K562 (cell line): ENCODE data around the gene YARS1. TPM values are rescaled to one million over a fixed set of nuclear protein-coding genes. Genes with fewer than 3 reads are reported as not detected.

ENCODE experiments used
- ATAC-seq: fragments of 200-7000 bp; cut with Tn5 transposase; 3 replicates; pipeline ENCODE4 v1.9.1; 2020; ENCODE audit warnings: moderate library complexity
- BruUV-seq: library from RNA; stranded (reverse); fragments of 400-500 nt; replicated peaks from 2 replicates; lab custom pipeline; 2021; lab: Mats Ljungman, UMichigan
- CTCF ChIA-PET: fragments of 300-600 bp; formaldehyde crosslinking; extraction: SDS; loops from one replicate; lab custom pipeline; 2021; ENCODE audit warnings: low intra/inter-chr PET ratio; lab: Yijun Ruan, JAX
- POLR2A ChIA-PET: fragments of 300-600, 350-650 bp; sonication (Branson Sonifier 250); formaldehyde crosslinking; extraction: SDS; loops from one replicate; lab custom pipeline; 2021; ENCODE audit warnings: antibody characterized with exemption, inconsistent platforms; lab: Yijun Ruan, JAX
- DNase-seq, 4 experiments: peaks; one replicate each; pipeline versions ENCODE4 v3.0.0 to v3.0.0-alpha.2; 2011 to 2018; ENCODE audit warnings: low spot score in 3 of 4, mixed read lengths in 3 of 4; ENCODE audit errors: extremely low read depth in 1 of 4
- FAIRE-seq: peaks from 2 replicates; lab custom pipeline; 2011; peaks lifted over from hg19 to GRCh38; lab: Jason Lieb, UNC
- H2AFZ ChIP-seq: 2 replicates; pipeline ENCODE4 v1.6.0; 2011; ENCODE audit warnings: low read depth, low read length, control low read depth, inconsistent platforms
- H3K27ac ChIP-seq: fragments of 200-600 bp; 3 replicates; pipeline ENCODE4 v1.8.0; 2011; ENCODE audit warnings: low read depth, mild to moderate bottlenecking, control low read depth, inconsistent platforms, low read length, moderate library complexity, mixed read lengths; ENCODE audit errors: extremely low read depth
- H3K27me3 ChIP-seq, 2 experiments: fragments of 300-600 bp in 1 of 2; 2 replicates in 1 of 2; 3 replicates in 1 of 2; pipeline versions ENCODE4 v1.6.0 to v1.8.0; 2011; ENCODE audit warnings: inconsistent platforms in 2 of 2, low read length in 2 of 2, mild to moderate bottlenecking in 1 of 2, mixed read lengths in 1 of 2, moderate library complexity in 1 of 2; ENCODE audit not compliant: control insufficient read depth in 2 of 2, insufficient read depth in 2 of 2
- H3K36me3 ChIP-seq: fragments of 300-600 bp; 3 replicates; pipeline ENCODE4 v1.8.0; 2011; ENCODE audit warnings: mild to moderate bottlenecking, low read length, inconsistent platforms; ENCODE audit not compliant: control insufficient read depth, insufficient read depth
- H3K4me1 ChIP-seq, 2 experiments: fragments of 200-600 bp in 1 of 2; replicated peaks in 1 of 2; 2 replicates in 1 of 2; 3 replicates in 1 of 2; pipeline versions ENCODE4 v1.5.1 to v1.8.0; 2011; ENCODE audit warnings: inconsistent platforms in 2 of 2, low read length in 2 of 2, mild to moderate bottlenecking in 1 of 2, mixed read lengths in 1 of 2, moderate library complexity in 1 of 2; ENCODE audit not compliant: control insufficient read depth in 2 of 2, insufficient read depth in 2 of 2
- H3K4me2 ChIP-seq: 2 replicates; pipeline ENCODE4 v1.6.1; 2011; ENCODE audit warnings: low read length, control low read depth, inconsistent platforms, mixed read lengths; ENCODE audit not compliant: insufficient read depth
- H3K4me3 ChIP-seq: fragments of 200-600 bp; sonication (generic), shearing (Covaris generic); 2 replicates; pipeline ENCODE4 v1.5.1; 2016; ENCODE audit warnings: control low read depth, inconsistent platforms
- H3K79me2 ChIP-seq: fragments of 200-600 bp; 3 replicates; pipeline ENCODE4 v1.8.0; 2011; ENCODE audit warnings: low read length, inconsistent platforms; ENCODE audit not compliant: control insufficient read depth, insufficient read depth
- H3K9ac ChIP-seq, 2 experiments: 2 replicates each; pipeline versions ENCODE4 v1.6.0 to v1.6.1; 2011; ENCODE audit warnings: low read depth in 2 of 2, low read length in 2 of 2, control low read depth in 1 of 2, inconsistent platforms in 1 of 2, mild to moderate bottlenecking in 1 of 2, mixed read lengths in 1 of 2; ENCODE audit not compliant: insufficient read depth in 1 of 2
- H3K9me1 ChIP-seq: one replicate; pipeline ENCODE4 v1.6.0; 2011; ENCODE audit warnings: inconsistent platforms, mild to moderate bottlenecking, low read length, moderate library complexity; ENCODE audit not compliant: control insufficient read depth, insufficient read depth
- H3K9me3 ChIP-seq: replicated peaks from 2 replicates; pipeline ENCODE4 v1.5.1; 2011; ENCODE audit warnings: low read depth, low read length, inconsistent platforms; ENCODE audit not compliant: control insufficient read depth, insufficient read depth
- H4K20me1 ChIP-seq: replicated peaks from 2 replicates; pipeline ENCODE4 v1.6.1; 2011; ENCODE audit warnings: low read length, inconsistent platforms, mixed read lengths; ENCODE audit not compliant: control insufficient read depth, insufficient read depth
- DDX20 ChIP-seq: fragments of 450-650 bp; IDR thresholded peaks from 2 replicates; pipeline ENCODE4 v1.6.1; 2016; ENCODE audit warnings: missing genetic modification characterization, low read depth, mild to moderate bottlenecking, missing compliant biosample characterization, moderate library complexity
- EP400 ChIP-seq: fragments of 450-650 bp; IDR thresholded peaks from 2 replicates; pipeline ENCODE4 v1.6.1; 2017; ENCODE audit warnings: antibody characterized with exemption, mild to moderate bottlenecking, moderate library complexity
- JUND ChIP-seq, 2 experiments: IDR thresholded peaks; 2 replicates in 1 of 2; 3 replicates in 1 of 2; pipeline ENCODE4 v1.6.1; 2011; ENCODE audit warnings: borderline replicate concordance in 2 of 2, low read depth in 2 of 2, low read length in 2 of 2, improper control_type of control experiment in 1 of 2, missing biosample characterization in 1 of 2, missing genetic modification characterization in 1 of 2, missing genetic modification reagents in 1 of 2
- MEF2A ChIP-seq: IDR thresholded peaks from 2 replicates; pipeline ENCODE4 v1.6.1; 2011; ENCODE audit warnings: low read depth, mild to moderate bottlenecking, low read length, moderate library complexity; ENCODE audit not compliant: control insufficient read depth
- NRF1 ChIP-seq, 2 experiments: fragments of 450-650 bp; IDR thresholded peaks in 1 of 2; conservative IDR thresholded peaks in 1 of 2; 2 replicates each; pipeline ENCODE4 v1.6.1; 2014; ENCODE audit warnings: mild to moderate bottlenecking in 2 of 2
- SP1 ChIP-seq: sonication (generic); formaldehyde crosslinking; IDR thresholded peaks from 2 replicates; pipeline ENCODE4 v1.8.1; 2022; ENCODE audit warnings: mild to moderate bottlenecking, missing genetic modification reagents
- TEAD1 ChIP-seq, 2 experiments: fragments of 450-650 bp in 1 of 2; sonication (generic) in 1 of 2; formaldehyde crosslinking; IDR thresholded peaks; 2 replicates each; pipeline versions ENCODE4 v1.4.0 to v1.8.0; 2020 to 2022; ENCODE audit warnings: mild to moderate bottlenecking in 2 of 2, missing genetic modification reagents in 1 of 2
- TEAD4 ChIP-seq, 2 experiments: sonication (generic) in 1 of 2; formaldehyde crosslinking in 1 of 2; IDR thresholded peaks; 2 replicates each; pipeline versions ENCODE4 v1.6.1 to v1.8.0; 2012 to 2022; ENCODE audit warnings: borderline replicate concordance in 1 of 2, inconsistent platforms in 1 of 2, low read length in 1 of 2, mild to moderate bottlenecking in 1 of 2, missing genetic modification reagents in 1 of 2
- ZBTB7A ChIP-seq: IDR thresholded peaks from 2 replicates; pipeline ENCODE4 v1.6.1; 2011; ENCODE audit warnings: low read depth, mild to moderate bottlenecking, low read length, moderate library complexity, borderline replicate concordance; ENCODE audit not compliant: control insufficient read depth
- ZEB2 ChIP-seq: fragments of 450-650 bp; IDR thresholded peaks from 2 replicates; pipeline ENCODE4 v1.6.1; 2016
- ZNF24 ChIP-seq: fragments of 450-650 bp; IDR thresholded peaks from 2 replicates; pipeline ENCODE4 v1.6.1; 2016
- ZNF444 ChIP-seq: fragments of 250-450 bp; sonication (Bioruptor Pico); IDR thresholded peaks from 2 replicates; pipeline ENCODE4 v1.4.0; 2020; ENCODE audit warnings: mild to moderate bottlenecking, moderate library complexity
- WGBS: fragments of 100-300 bp; shearing (Covaris generic); methylation state at CpG from one replicate; pipeline ENCODE4 v1.1.6; 2016; ENCODE audit warnings: low coverage, mixed read lengths; ENCODE audit not compliant: insufficient coverage; ENCODE audit errors: missing lambda C conversion rate; 5-methylcytosine and 5-hydroxymethylcytosine counted together
- in situ Hi-C: fragments of 300-500 bp; cut with MboI; formaldehyde crosslinking; loops from 4 replicates; pipeline ENCODE4 v1.15.0; 2018; ENCODE audit warnings: inconsistent platforms, mixed read lengths
- intact Hi-C: fragments of 100-400 bp; cut with micrococcal nuclease; formaldehyde crosslinking; loops from 2 replicates; pipeline ENCODE4 v1.14.2; 2022
- polyA plus RNA-seq, 8 experiments: library from polyadenylated mRNA; depleted of rRNA in 4 of 8; stranded (reverse) in 5 of 8; unstranded in 3 of 8; fragments of >200 nt; fragmentation: Nextera tagmentation in 2 of 8; fragmentation: Illumina TruSeq in 1 of 8; extraction: Ambion mirVana in 2 of 8; extraction: Trizol in 1 of 8; gene quantifications; 2 replicates each; pipeline versions ENCODE4 v1.2.1 to v1.2.3, GENCODE V29; 2011 to 2014; ENCODE audit warnings: inconsistent platforms in 1 of 8, missing spikeins in 1 of 8
- total RNA-seq, 7 experiments: library from RNA; depleted of rRNA in 6 of 7; stranded (reverse); fragments of >200 nt in 6 of 7; fragmentation: Illumina TruSeq in 2 of 7; extraction: Trizol in 2 of 7; gene quantifications; 2 replicates each; pipeline versions ENCODE4 v1.2.1 to v1.2.3, GENCODE V29; 2011 to 2021; ENCODE audit warnings: low replicate concordance in 1 of 7
- TF ChIP-seq, protein P1 (sequence below), 3 experiments: fragments of 200-800 bp in 1 of 3; fragments of 250-450 bp in 1 of 3; fragments of 450-650 bp in 1 of 3; sonication (Bioruptor Pico) in 1 of 3; sonication (Bioruptor generic) in 1 of 3; formaldehyde crosslinking in 1 of 3; IDR thresholded peaks; 2 replicates each; pipeline versions ENCODE4 v1.6.1 to v1.8.0; 2016 to 2022; ENCODE audit warnings: mild to moderate bottlenecking in 2 of 3, missing genetic modification characterization in 2 of 3, missing compliant biosample characterization in 1 of 3, moderate library complexity in 1 of 3

The YARS1 gene
- total and polyA plus RNA-seq, 9 of the 15 experiments (the other 6 are each of a cell fraction or from before 2014, with no cell fraction given): 66.2 to 336 (median 201) TPM

DNA sequence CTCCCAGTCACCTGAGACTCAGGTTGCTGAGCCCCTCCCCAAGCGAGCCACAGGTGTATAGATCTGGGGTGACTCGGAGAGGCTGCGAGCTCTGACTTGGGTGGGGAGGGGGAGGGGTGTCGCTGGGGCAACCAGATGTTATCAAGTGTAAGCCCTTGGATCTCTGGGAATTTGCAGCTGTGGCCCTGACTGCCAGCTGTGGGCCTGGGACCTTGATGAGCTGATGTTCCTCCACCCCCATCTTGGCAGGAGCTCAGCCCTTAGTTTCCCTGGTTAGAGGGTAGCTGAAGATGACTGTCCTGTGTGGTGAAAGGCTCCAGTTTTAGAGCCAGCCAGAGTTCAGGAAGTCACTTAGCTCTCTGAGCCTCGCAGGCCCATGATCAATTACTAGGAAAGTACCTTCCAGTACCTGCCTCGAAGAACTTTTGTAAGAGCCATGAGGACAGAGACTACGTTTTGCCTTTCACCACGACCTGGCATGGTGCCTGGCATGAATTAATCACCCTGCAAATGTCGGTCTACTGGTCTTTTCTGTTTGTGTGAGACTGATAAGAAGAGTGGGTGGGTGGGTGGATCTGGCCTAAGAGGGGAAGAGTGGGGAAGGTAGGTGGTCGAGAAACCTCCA lies 55.8 kb downstream of the YARS1 start (continued):
- 0 out of 4 replicates have a peak, but pooled peaks of 1 of the 2 experiments have one; percentile 28 for TF ChIP-seq TEAD1 (CRISPR knock-in tag; IDR thresholded peaks at IDR 0.05)
- no peak for TF ChIP-seq ZNF24
- TF ChIP-seq DDX20 (tag): no peak
- peak; percentile 33; the same call in 1 of the 2 replicates for TF ChIP-seq ZNF444 (CRISPR knock-in tag)

DNA sequence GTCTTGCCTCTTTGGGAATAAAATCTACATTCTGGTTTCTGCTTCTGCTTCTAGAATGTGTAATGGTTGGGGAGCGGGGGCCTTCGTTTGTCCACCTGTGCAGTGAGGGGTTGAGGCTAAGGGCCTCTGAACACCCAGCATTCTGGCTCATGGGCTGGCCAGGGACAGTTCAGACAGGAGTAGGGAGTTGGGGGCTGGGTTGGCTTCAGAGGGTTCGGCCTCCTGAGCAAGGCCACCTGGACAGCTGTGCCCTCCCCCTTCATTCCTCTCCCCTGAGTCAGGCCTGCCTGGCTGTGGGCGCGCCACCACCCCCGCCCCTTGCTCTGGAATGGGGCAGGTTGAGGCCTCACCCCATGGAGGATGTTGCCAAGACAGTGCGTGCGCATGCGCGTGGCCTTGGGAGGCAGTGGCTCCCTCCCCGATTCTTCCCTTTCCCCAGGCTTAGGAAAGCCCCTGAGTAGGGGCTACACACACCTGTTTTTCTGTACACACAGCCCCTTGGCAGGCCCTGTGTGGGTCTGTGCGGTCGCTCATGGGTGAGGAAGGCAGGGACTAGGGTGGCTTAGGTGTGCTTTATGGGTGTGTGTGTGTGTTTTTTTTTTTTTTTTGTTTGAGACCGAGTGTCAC lies 57.0 kb downstream of the YARS1 start:
- H4K20me1 ChIP-seq: peaks cover 45% of the 10 kb centered on the region
- POLR2A ChIA-PET: interaction anchor here (1.2 to 2.0 kb wide), 2 partner anchors 9 to 10 kb away, joined by 3 to 19 read pairs; no protein-coding TSS in a partner anchor
- BruUV-seq: no TSS peak
- in situ Hi-C loops (loop anchor here (10.0 kb wide), 1 partner anchor 45 kb away; no protein-coding TSS in a partner anchor), intact Hi-C loops (no loop called here)
- no peak overlapping the region for H2AFZ ChIP-seq
- H3K27me3 ChIP-seq: no peaks in the 10 kb centered on the region
- H3K4me1 ChIP-seq: peaks cover 68% of the 10 kb centered on the region in 2 experiments
- H3K9me1 ChIP-seq: peaks cover 14% of the 10 kb centered on the region
- no peak overlapping the region for H3K4me3 ChIP-seq
- H3K4me2 ChIP-seq: no peak overlapping the region
- peak; percentile 54 to 79 (median 66) for DNase-seq
- CTCF ChIA-PET: no interaction called here
- peak; percentile 4 for ATAC-seq
- 63% methylated on average over 14 of the region's 14 CpGs for WGBS
- H3K27ac ChIP-seq: peak overlapping the region; percentile 47; the same call in 2 of the 3 replicates
- H3K36me3 ChIP-seq: peaks cover 23% of the 10 kb centered on the region; the same call in 2 of the 3 replicates
- FAIRE-seq: no peak
- peak overlapping the region; percentile 4 to 71; a peak in 3 of 4 replicates for H3K9ac ChIP-seq
- H3K9me3 ChIP-seq: no peaks in the 10 kb centered on the region
- peaks cover 68% of the 10 kb centered on the region for H3K79me2 ChIP-seq
- TF ChIP-seq, protein P1, sequence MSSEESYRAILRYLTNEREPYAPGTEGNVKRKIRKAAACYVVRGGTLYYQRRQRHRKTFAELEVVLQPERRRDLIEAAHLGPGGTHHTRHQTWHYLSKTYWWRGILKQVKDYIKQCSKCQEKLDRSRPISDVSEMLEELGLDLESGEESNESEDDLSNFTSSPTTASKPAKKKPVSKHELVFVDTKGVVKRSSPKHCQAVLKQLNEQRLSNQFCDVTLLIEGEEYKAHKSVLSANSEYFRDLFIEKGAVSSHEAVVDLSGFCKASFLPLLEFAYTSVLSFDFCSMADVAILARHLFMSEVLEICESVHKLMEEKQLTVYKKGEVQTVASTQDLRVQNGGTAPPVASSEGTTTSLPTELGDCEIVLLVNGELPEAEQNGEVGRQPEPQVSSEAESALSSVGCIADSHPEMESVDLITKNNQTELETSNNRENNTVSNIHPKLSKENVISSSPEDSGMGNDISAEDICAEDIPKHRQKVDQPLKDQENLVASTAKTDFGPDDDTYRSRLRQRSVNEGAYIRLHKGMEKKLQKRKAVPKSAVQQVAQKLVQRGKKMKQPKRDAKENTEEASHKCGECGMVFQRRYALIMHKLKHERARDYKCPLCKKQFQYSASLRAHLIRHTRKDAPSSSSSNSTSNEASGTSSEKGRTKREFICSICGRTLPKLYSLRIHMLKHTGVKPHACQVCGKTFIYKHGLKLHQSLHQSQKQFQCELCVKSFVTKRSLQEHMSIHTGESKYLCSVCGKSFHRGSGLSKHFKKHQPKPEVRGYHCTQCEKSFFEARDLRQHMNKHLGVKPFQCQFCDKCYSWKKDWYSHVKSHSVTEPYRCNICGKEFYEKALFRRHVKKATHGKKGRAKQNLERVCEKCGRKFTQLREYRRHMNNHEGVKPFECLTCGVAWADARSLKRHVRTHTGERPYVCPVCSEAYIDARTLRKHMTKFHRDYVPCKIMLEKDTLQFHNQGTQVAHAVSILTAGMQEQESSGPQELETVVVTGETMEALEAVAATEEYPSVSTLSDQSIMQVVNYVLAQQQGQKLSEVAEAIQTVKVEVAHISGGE (CRISPR knock-in tag; IDR thresholded peaks at IDR 0.05): no peak
- TF ChIP-seq JUND (IDR thresholded peaks at IDR 0.05; ENCODE audit: borderline replicate concordance, low read depth, low read length): peak; percentile 42
- TF ChIP-seq JUND (tag; IDR thresholded peaks at IDR 0.05; ENCODE audit: borderline replicate concordance, low read depth, low read length): no peak
- TF ChIP-seq EP400: no peak
- 0 out of 2 replicates have a peak, but pooled peaks have one; percentile 40 for TF ChIP-seq TEAD4 (IDR thresholded peaks at IDR 0.05; ENCODE audit: low read length)
- no peak for TF ChIP-seq TEAD4 (CRISPR knock-in tag; IDR thresholded peaks at IDR 0.05; ENCODE audit: borderline replicate concordance)
- peak; percentile 35; the same call in 1 of the 2 replicates for TF ChIP-seq ZBTB7A
- 0 out of 2 replicates have a peak, but pooled peaks have one; percentile 4 for TF ChIP-seq SP1
- peak; percentile 12; the same call in 1 of the 2 replicates for TF ChIP-seq ZEB2
- no peak for TF ChIP-seq MEF2A
- TF ChIP-seq NRF1 (conservative IDR thresholded peaks at IDR 0.05 in 1 of 2, IDR thresholded peaks at IDR 0.05 in 1 of 2): peak; percentile 86 to 88
